ENCODE measurements around the gene OR2T10. TPM values are rescaled to one million over a fixed set of nuclear protein-coding genes. Genes with fewer than 3 reads are reported as not detected.

Gene OR2T10
- total and polyA plus RNA-seq, 2 experiments from 2014 or later, result not detected

- no peaks in the 10 kb centered on the region for H3K79me2 ChIP-seq
- H2AFZ ChIP-seq, result no peak overlapping the region
Observed at GRCh38 chr1:248596615-248597014, 885 bp downstream of the OR2T10 start.

GRCh38 chr1:248593226-248593625 lies 4.3 kb downstream of the OR2T10 start:
- Histone ChIP-seq H3K36me3 (replicated peaks; ENCODE audit: insufficient read depth, low read depth) (no peaks in the 10 kb centered on the region), H3K79me2 (no peaks in the 10 kb centered on the region), H3K4me1 (ENCODE audit: insufficient read depth) (no peaks in the 10 kb centered on the region), H3K27ac (no peak overlapping the region), H3K4me2 (no peak overlapping the region), H3K27me3 (no peaks in the 10 kb centered on the region), H3K9me2 (replicated peaks; ENCODE audit: insufficient read depth) (no peaks in the 10 kb centered on the region), H4K20me1 (ENCODE audit: insufficient read depth, poor library complexity, severe bottlenecking) (no peaks in the 10 kb centered on the region), H2AFZ (no peak overlapping the region), H3K4me3 (no peak overlapping the region), H3K9me3 (ENCODE audit: low read depth) (peaks cover 2% of the 10 kb centered on the region)
- WGBS (ENCODE audit: low lambda C conversion rate, missing lambda C conversion rate), result 59% methylated on average over 5 of the region's 5 CpGs
- TF ChIP-seq EZH2 (IDR thresholded peaks at IDR 0.05; ENCODE audit: borderline replicate concordance) (no peak), EZH2phosphoT487 (IDR thresholded peaks at IDR 0.05; ENCODE audit: low read depth, severe bottlenecking, unreplicated experiment) (no peak), CTCF (IDR thresholded peaks at IDR 0.05; ENCODE audit: poor library complexity) (no peak)
- DNase-seq (ENCODE audit: low spot score), result no peak

More at GRCh38 chr1:248596615-248597014, 885 bp downstream of the OR2T10 start:
- no peaks in the 10 kb centered on the region for H3K9me2 ChIP-seq (replicated peaks; ENCODE audit: insufficient read depth)
- DNase-seq (ENCODE audit: low spot score), result no peak
- no peak overlapping the region for H3K4me2 ChIP-seq
- H3K36me3 ChIP-seq (replicated peaks; ENCODE audit: insufficient read depth, low read depth), result no peaks in the 10 kb centered on the region
- H3K4me3 ChIP-seq, result no peak overlapping the region
- H3K4me1 ChIP-seq (ENCODE audit: insufficient read depth), result no peaks in the 10 kb centered on the region
- TF ChIP-seq EZH2 (IDR thresholded peaks at IDR 0.05; ENCODE audit: borderline replicate concordance), result no peak
- TF ChIP-seq EZH2phosphoT487 (IDR thresholded peaks at IDR 0.05; ENCODE audit: low read depth, severe bottlenecking, unreplicated experiment), result no peak
- TF ChIP-seq CTCF (IDR thresholded peaks at IDR 0.05; ENCODE audit: poor library complexity), result no peak
- peaks cover 2% of the 10 kb centered on the region for H3K9me3 ChIP-seq (ENCODE audit: low read depth)
- WGBS (ENCODE audit: low lambda C conversion rate, missing lambda C conversion rate), result 96% methylated on average over 2 of the region's 2 CpGs
- no peak overlapping the region for H3K27ac ChIP-seq
- H4K20me1 ChIP-seq (ENCODE audit: insufficient read depth, poor library complexity, severe bottlenecking), result no peaks in the 10 kb centered on the region
- no peaks in the 10 kb centered on the region for H3K27me3 ChIP-seq

- Histone ChIP-seq H3K9me3 (ENCODE audit: low read depth) (peaks cover 2% of the 10 kb centered on the region), H2AFZ (no peak overlapping the region), H3K4me2 (no peak overlapping the region), H3K9me2 (replicated peaks; ENCODE audit: insufficient read depth) (no peaks in the 10 kb centered on the region), H3K27me3 (no peaks in the 10 kb centered on the region), H3K4me3 (no peak overlapping the region), H3K36me3 (replicated peaks; ENCODE audit: insufficient read depth, low read depth) (no peaks in the 10 kb centered on the region), H3K79me2 (no peaks in the 10 kb centered on the region), H3K4me1 (ENCODE audit: insufficient read depth) (no peaks in the 10 kb centered on the region), H4K20me1 (ENCODE audit: insufficient read depth, poor library complexity, severe bottlenecking) (no peaks in the 10 kb centered on the region), H3K27ac (no peak overlapping the region)
- DNase-seq (ENCODE audit: low spot score), result no peak
- 38% methylated on average over 1 of the region's 1 CpG for WGBS (ENCODE audit: low lambda C conversion rate, missing lambda C conversion rate)
- TF ChIP-seq EZH2 (IDR thresholded peaks at IDR 0.05; ENCODE audit: borderline replicate concordance) (no peak), CTCF (IDR thresholded peaks at IDR 0.05; ENCODE audit: poor library complexity) (no peak), EZH2phosphoT487 (IDR thresholded peaks at IDR 0.05; ENCODE audit: low read depth, severe bottlenecking, unreplicated experiment) (no peak)
Observed at GRCh38 chr1:248592655-248593054, 4.8 kb downstream of the OR2T10 start.

- Histone ChIP-seq H3K9me2 (replicated peaks; ENCODE audit: insufficient read depth) (no peaks in the 10 kb centered on the region), H3K4me1 (ENCODE audit: insufficient read depth) (no peaks in the 10 kb centered on the region), H3K27ac (no peak overlapping the region), H3K4me2 (no peak overlapping the region), H3K4me3 (no peak overlapping the region), H4K20me1 (ENCODE audit: insufficient read depth, poor library complexity, severe bottlenecking) (no peaks in the 10 kb centered on the region), H3K9me3 (ENCODE audit: low read depth) (peaks cover 2% of the 10 kb centered on the region), H3K79me2 (no peaks in the 10 kb centered on the region), H3K36me3 (replicated peaks; ENCODE audit: insufficient read depth, low read depth) (no peaks in the 10 kb centered on the region), H3K27me3 (no peaks in the 10 kb centered on the region), H2AFZ (no peak overlapping the region)
- WGBS (ENCODE audit: low lambda C conversion rate, missing lambda C conversion rate), result 86% methylated on average over 17 of the region's 17 CpGs
- TF ChIP-seq EZH2phosphoT487 (IDR thresholded peaks at IDR 0.05; ENCODE audit: low read depth, severe bottlenecking, unreplicated experiment), result no peak
- TF ChIP-seq CTCF (IDR thresholded peaks at IDR 0.05; ENCODE audit: poor library complexity), result no peak
- no peak for TF ChIP-seq EZH2 (IDR thresholded peaks at IDR 0.05; ENCODE audit: borderline replicate concordance)
- DNase-seq (ENCODE audit: low spot score), result no peak
Observed at GRCh38 chr1:248590055-248590454, 7.4 kb downstream of the OR2T10 start.

All from hepatocyte (in vitro differentiated cells).